ENCODE results near the gene NUTM2D.
"Not testable (repeated sequence)": the region's sequence is repeated elsewhere in the genome, so short reads cannot be mapped to it uniquely, and the experiment has no call there.

NUTM2D gene, protein sequence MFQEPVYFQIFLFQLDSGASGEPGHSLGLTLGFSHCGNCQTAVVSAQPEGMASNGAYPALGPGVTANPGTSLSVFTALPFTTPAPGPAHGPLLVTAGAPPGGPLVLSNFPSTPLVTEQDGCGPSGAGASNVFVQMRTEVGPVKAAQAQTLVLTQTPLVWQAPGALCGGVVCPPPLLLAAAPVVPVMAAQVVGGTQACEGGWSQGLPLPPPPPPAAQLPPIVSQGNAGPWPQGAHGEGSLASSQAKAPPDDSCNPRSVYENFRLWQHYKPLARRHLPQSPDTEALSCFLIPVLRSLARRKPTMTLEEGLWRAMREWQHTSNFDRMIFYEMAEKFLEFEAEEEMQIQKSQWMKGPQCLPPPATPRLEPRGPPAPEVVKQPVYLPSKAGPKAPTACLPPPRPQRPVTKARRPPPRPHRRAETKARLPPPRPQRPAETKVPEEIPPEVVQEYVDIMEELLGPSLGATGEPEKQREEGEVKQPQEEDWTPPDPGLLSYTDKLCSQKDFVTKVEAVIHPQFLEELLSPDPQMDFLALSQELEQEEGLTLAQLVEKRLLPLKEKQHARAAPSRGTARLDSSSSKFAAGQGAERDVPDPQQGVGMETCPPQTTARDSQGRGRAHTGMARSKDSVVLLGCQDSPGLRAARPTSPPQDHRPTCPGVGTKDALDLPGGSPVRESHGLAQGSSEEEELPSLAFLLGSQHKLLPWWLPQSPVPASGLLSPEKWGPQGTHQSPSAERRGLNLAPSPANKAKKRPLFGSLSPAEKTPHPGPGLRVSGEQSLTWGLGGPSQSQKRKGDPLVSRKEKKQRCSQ

DNA sequence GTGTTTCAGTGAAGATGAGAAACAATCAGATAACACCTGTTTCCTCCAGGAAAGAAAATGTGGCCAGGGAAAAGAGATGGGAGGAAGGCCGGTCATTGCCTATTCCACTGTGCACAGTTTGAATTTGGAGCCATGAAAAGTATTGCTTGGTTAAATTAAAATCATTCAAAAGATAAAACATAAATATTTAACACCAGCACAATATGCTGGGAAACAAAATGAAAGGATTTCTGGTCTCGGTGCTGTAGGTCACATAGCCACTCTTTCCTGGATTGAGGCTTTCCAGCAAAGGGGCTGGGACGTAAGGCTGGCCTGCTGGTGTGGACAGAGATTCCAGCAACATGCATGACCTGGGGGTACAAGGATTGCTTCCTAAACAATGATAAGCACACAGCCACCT, at the start of gene NUTM2D:
NUTM2D (plus strand) TSS at position 301 of the 400 bp plus-strand sequence. CDS start 522 bp downstream, outside the sequence.
- H3K27ac Mint-ChIP-seq; H3K36me3 Mint-ChIP-seq; ATAC-seq; DNase-seq (ENCODE audit: low spot score in 2 of 2); H3K9me3 Mint-ChIP-seq; H3K4me3 Mint-ChIP-seq; H3K4me1 Mint-ChIP-seq: not testable (repeated sequence)

- H3K9me3 Mint-ChIP-seq; H3K4me1 Mint-ChIP-seq; H3K36me3 Mint-ChIP-seq; ATAC-seq; DNase-seq (ENCODE audit: low spot score in 2 of 2); H3K4me3 Mint-ChIP-seq; H3K27ac Mint-ChIP-seq: not testable (repeated sequence)
Measured at GRCh38 chr10:87308702-87309101, 48.8 kb upstream of the NUTM2D start.

GRCh38 chr10:87309657-87310056, 47.9 kb upstream of the NUTM2D start:
- not testable (repeated sequence) for H3K4me3 Mint-ChIP-seq; H3K9me3 Mint-ChIP-seq; DNase-seq (ENCODE audit: low spot score in 2 of 2); H3K36me3 Mint-ChIP-seq; ATAC-seq; H3K4me1 Mint-ChIP-seq; H3K27ac Mint-ChIP-seq

- H3K9me3 Mint-ChIP-seq; H3K4me3 Mint-ChIP-seq; H3K36me3 Mint-ChIP-seq; ATAC-seq; H3K27ac Mint-ChIP-seq; H3K4me1 Mint-ChIP-seq; DNase-seq (ENCODE audit: low spot score in 2 of 2): not testable (repeated sequence)
Measured at GRCh38 chr10:87311521-87311920, 46.0 kb upstream of the NUTM2D start.

DNA sequence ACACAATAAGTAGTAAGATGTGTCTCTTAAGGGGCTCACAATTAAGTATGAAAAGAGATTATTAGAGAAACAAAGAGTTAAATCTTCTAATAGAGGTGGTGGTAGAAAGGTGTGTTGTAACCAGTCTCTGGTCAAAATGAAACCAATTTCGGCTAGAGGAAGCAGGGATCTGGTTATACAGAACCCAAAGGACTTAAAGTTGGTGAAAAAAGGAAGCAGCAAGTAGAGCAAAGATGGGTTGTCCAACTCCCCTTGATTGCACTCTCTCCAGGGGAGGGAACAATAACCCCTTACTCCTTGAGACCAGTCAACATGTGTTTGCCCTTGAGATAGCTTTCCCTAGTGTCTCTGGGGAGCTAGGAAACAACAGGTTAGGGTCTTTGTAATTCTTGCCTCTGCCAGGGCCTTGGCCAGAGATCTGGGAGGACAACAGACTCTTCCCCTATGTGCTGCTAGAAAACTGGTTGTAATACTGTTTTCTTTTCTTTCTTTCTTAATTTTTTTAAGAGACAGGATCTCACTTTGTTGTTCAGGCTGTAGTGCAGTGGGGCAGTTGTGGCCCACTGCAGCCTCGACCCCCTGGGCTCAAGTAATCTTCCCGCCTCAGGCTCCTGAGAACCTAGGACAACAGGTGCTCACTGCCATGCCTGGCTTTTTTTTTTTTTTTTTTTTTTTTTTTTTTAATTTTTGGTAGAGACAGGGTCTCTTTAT, 43.7 kb upstream of the NUTM2D start:
- H3K27ac Mint-ChIP-seq; DNase-seq (ENCODE audit: low spot score in 2 of 2); ATAC-seq; H3K4me3 Mint-ChIP-seq; H3K4me1 Mint-ChIP-seq; H3K9me3 Mint-ChIP-seq; H3K36me3 Mint-ChIP-seq: not testable (repeated sequence)

DNA sequence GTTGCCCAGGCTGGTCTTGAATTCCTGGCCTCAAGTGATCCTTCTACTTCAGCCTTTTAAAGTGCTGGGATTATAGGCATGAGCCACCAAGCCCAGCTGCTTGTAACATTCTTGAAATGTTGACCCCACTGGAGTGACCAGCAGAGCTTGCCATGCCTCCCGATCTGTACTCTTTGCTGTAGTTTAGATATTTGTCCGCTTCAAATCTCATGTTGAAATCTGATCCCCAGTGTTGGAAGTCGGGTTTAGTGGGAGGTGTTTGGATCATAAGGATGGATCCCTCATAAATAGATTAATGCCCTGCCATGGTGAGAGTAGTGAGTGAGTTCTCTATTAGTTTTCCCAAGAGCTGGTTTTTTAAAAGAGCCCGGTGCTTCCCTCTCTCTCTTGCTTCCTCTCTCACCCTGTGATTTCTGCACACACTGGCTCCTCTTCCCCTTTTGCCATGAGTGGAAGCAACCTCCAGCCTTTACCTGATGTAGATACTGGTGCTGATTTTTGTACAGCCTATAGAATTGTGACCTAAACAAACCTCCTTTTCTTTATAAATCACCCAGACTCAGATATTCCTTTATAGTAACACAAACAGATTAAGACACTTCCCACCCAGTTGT, 43.1 kb upstream of the NUTM2D start:
- not testable (repeated sequence) for H3K27ac Mint-ChIP-seq; H3K36me3 Mint-ChIP-seq; H3K4me1 Mint-ChIP-seq; H3K4me3 Mint-ChIP-seq; DNase-seq (ENCODE audit: low spot score in 2 of 2); H3K9me3 Mint-ChIP-seq; ATAC-seq

GRCh38 chr10:87321505-87321904, 36.0 kb upstream of the NUTM2D start:
- H3K4me1 Mint-ChIP-seq; H3K4me3 Mint-ChIP-seq; DNase-seq (ENCODE audit: low spot score in 2 of 2); H3K27ac Mint-ChIP-seq; H3K9me3 Mint-ChIP-seq: not testable (repeated sequence)
- peaks cover 19% of the 10 kb centered on the region for H3K36me3 Mint-ChIP-seq
- ATAC-seq = peak; percentile 91

DNA sequence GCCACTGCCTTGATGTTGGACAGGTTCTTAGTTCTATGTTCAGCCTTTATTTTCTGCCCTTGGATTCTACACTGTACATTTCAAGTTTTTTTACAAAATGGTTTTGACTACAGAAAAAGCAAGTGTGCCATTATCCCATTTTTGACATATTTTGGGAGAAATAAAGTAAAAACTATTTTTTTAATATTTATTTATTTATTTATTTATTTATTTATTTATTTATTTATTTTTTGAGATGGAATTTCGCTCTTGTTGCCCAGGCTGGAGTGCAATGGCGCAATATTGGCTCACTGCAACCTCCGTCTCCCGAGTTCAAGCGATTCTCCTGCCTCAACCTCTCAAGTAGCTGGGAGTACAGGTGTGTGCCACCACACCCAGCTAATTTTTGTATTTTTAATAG, 33.0 kb upstream of the NUTM2D start:
- DNase-seq (ENCODE audit: low spot score in 2 of 2); H3K9me3 Mint-ChIP-seq; H3K4me3 Mint-ChIP-seq; H3K27ac Mint-ChIP-seq; H3K4me1 Mint-ChIP-seq; ATAC-seq: not testable (repeated sequence)
- H3K36me3 Mint-ChIP-seq = peaks cover 19% of the 10 kb centered on the region

DNA sequence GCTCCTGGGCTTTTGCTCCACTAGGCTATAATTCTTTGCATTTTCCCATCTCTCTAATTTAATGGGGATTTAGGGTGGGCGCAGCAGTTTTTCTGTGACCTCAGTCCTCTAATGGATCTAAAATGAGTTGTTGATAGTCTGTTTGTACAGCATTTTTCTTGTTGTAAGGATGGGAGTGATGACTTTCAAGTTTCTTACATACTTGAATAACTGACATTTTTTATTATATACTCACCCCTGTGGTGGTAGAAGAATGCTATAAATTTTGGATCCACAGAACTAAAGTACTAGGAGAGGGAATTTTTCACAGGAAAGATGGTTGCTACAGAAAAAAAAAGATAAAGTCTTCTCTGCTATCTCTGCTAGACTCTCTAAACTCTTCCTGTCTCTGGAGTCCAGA, 29.6 kb upstream of the NUTM2D start:
- not testable (repeated sequence) for H3K4me3 Mint-ChIP-seq; H3K4me1 Mint-ChIP-seq; H3K27ac Mint-ChIP-seq; DNase-seq (ENCODE audit: low spot score in 2 of 2); H3K36me3 Mint-ChIP-seq; H3K9me3 Mint-ChIP-seq; ATAC-seq

- DNase-seq (ENCODE audit: low spot score in 2 of 2); H3K9me3 Mint-ChIP-seq; H3K4me3 Mint-ChIP-seq; ATAC-seq; H3K27ac Mint-ChIP-seq; H3K4me1 Mint-ChIP-seq: not testable (repeated sequence)
- H3K36me3 Mint-ChIP-seq = peaks cover 13% of the 10 kb centered on the region
Measured at GRCh38 chr10:87329131-87329530, 28.4 kb upstream of the NUTM2D start.

DNA sequence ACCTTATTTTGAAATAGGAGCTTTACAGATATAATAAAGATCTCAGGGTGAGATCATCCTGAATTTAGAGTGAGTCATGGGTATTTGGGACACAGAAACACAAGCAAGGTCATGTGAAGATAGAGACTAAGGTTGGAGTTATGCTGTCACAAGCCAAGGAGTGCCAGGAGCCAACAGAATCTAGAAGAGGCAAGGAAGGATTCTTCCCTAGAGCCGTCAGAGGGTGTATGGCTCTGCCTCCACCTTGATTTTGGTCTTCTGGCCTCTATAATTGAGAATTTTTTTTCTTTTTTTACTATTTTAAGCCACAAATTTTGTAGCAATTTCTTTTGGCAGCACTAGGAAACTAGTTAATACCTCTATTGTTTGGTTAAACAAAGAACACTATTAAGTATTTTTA, 24.9 kb upstream of the NUTM2D start:
- DNase-seq (ENCODE audit: low spot score in 2 of 2); H3K4me3 Mint-ChIP-seq; H3K9me3 Mint-ChIP-seq; H3K4me1 Mint-ChIP-seq; ATAC-seq; H3K27ac Mint-ChIP-seq: not testable (repeated sequence)
- peaks cover 21% of the 10 kb centered on the region for H3K36me3 Mint-ChIP-seq

- not testable (repeated sequence) for ATAC-seq; H3K9me3 Mint-ChIP-seq; DNase-seq (ENCODE audit: low spot score in 2 of 2)
- peaks cover 22% of the 10 kb centered on the region for H3K36me3 Mint-ChIP-seq
- peaks cover 20% of the 10 kb centered on the region for H3K4me1 Mint-ChIP-seq
- peak overlapping the region; percentile 26 for H3K4me3 Mint-ChIP-seq
- H3K27ac Mint-ChIP-seq = peak overlapping the region; percentile 44
Measured at GRCh38 chr10:87340411-87340810, 17.1 kb upstream of the NUTM2D start.

DNA sequence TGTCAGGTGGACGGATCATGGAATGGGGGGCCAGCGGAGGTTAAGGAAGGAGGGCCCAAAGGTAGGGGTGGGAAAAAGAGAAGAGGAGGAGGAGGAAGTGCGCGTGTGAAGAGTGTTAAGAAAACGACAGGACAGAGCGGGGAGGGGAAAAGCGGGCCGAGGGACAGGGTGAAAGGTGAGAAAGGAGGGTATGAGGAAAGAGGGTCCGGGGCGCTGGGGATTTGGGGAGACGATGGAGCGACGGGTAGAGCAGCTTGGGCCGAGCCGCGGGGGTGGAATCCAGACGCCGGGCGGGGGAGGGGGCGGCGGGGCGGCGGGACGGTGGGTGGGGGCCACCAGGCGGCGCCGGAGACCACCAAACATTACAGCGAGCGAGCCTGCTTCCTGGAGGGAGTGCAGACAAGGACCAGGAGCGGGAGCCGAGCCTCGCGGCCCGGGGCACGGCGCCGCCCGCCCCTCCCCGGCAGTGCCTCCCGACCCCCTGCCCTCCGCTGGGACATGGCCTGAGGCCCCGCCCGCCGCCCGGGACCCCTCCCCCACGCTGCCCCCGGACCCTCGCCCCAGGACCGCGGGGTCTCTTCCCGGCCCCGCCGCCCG, 15.9 kb upstream of the NUTM2D start:
- not testable (repeated sequence) for H3K9me3 Mint-ChIP-seq; DNase-seq (ENCODE audit: low spot score in 2 of 2)
- Mint-ChIP-seq H3K4me1 (peaks cover 20% of the 10 kb centered on the region), H3K27ac (peak overlapping the region; percentile 94), H3K36me3 (peaks cover 19% of the 10 kb centered on the region), H3K4me3 (peak overlapping the region; percentile 87)
- peak; percentile 4 for ATAC-seq

GRCh38 chr10:87342249-87342710, 15.3 kb upstream of the NUTM2D start:
- Mint-ChIP-seq H3K27ac (peak overlapping the region; percentile 94), H3K4me3 (peak overlapping the region; percentile 87), H3K4me1 (peaks cover 20% of the 10 kb centered on the region), H3K36me3 (peaks cover 19% of the 10 kb centered on the region)
- peak; percentile 66 to 81 for DNase-seq (ENCODE audit: low spot score in 2 of 2)
- ATAC-seq = peak; percentile 93
- not testable (repeated sequence) for H3K9me3 Mint-ChIP-seq

Measured in stimulated activated effector memory CD8-positive, alpha-beta T cell treated with anti-CD3 and anti-CD28 coated beads, Interleukin-12 subunit alpha, Interleukin-12 subunit beta, amount 100 ng/mL, for 72 hours (primary cell).